Measurements from ENCODE around the gene KHK. TPM values are rescaled to one million over a fixed set of nuclear protein-coding genes. Genes with fewer than 3 reads are reported as not detected.

KHK gene
- total and polyA plus RNA-seq, 9 of the 15 experiments (the other 6 are each of a cell fraction or from before 2014, with no cell fraction given) = 1.5 to 10.7 (median 5.2) TPM

DNA sequence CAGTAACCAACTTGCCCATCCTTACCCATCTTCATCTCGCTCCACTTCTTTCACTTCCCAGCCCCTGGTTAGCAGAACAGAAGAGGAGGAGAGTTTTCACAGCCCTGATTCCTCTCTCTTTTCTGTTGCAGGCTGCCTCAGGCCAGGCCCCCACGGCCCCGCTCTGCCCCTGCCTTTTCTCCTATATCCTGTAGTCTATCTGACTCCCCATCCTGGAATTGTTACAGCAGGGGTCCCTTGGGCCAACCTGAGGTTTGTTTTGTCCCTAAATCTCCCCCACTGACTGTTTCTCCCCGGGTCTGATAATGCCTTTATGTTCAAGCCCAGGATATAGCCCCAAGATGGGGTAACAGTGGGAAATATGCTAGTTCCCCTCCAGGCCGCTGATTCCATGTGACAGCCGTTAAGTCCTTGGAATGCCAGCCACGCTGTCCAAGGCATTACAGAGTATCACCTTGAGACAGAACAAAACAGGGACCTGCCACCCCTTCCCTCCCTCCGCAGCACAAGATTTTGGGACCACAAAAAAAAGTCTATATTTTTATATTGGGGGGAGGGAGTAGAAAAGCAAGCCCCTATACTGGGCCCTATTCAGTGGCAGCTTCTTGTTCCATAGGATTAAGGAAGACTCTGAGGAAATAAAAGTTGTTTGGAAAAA, 16.5 kb upstream of the KHK start (continued):
- TF ChIP-seq, protein P1, sequence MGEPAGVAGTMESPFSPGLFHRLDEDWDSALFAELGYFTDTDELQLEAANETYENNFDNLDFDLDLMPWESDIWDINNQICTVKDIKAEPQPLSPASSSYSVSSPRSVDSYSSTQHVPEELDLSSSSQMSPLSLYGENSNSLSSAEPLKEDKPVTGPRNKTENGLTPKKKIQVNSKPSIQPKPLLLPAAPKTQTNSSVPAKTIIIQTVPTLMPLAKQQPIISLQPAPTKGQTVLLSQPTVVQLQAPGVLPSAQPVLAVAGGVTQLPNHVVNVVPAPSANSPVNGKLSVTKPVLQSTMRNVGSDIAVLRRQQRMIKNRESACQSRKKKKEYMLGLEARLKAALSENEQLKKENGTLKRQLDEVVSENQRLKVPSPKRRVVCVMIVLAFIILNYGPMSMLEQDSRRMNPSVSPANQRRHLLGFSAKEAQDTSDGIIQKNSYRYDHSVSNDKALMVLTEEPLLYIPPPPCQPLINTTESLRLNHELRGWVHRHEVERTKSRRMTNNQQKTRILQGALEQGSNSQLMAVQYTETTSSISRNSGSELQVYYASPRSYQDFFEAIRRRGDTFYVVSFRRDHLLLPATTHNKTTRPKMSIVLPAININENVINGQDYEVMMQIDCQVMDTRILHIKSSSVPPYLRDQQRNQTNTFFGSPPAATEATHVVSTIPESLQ (CRISPR knock-in tag; IDR thresholded peaks at IDR 0.05) = no peak
- no peak for TF ChIP-seq MTA3 (IDR thresholded peaks at IDR 0.05; ENCODE audit: borderline replicate concordance)
- no peak for TF ChIP-seq MYBL2 (IDR thresholded peaks at IDR 0.05; ENCODE audit: low read depth)
- TF ChIP-seq MYBL2 (CRISPR knock-in tag; IDR thresholded peaks at IDR 0.05; ENCODE audit: borderline replicate concordance) = no peak

DNA sequence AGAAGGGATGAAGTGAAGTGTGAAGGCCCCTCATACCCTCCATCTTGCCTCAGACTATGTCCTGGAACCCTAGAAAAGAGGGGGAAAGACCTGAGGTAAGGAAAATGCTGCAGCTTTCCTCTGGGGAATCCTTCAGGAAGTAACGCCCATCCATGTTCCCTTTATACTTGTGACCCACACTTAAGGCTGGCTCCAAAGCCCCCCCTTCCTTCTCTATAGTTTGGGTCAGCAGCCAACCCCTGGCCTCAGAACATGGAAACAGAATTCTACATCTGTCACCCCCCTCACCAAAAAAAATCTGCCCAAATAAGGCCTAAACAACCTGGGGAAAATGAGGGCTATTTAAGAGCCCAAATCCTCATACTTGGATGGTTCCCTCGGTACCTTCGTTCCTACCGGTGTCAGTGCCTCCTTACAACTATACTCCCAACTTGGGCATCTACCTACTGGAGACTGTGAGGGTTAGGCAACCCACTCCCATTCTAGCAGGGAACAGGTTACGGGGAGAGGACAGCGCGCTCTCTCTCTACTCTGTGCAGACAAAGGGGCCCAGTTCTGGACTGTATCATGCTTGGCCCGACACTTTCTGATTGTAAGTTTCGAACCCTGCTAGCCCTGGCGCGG, 15.8 kb upstream of the KHK start:
- H3K4me3 ChIP-seq = peak overlapping the region; percentile 82
- peaks cover 38 to 44% of the 10 kb centered on the region in 2 experiments for H3K4me1 ChIP-seq (replicated peaks in 1 of 2; ENCODE audit: control insufficient read depth in 2 of 2, insufficient read depth in 2 of 2, low read length in 2 of 2)
- peaks cover 41% of the 10 kb centered on the region for H3K36me3 ChIP-seq (ENCODE audit: control insufficient read depth, insufficient read depth, low read length)
- TSS peak; percentile 64 for BruUV-seq (replicated peaks)
- no peaks in the 10 kb centered on the region for H4K20me1 ChIP-seq (replicated peaks; ENCODE audit: control insufficient read depth, insufficient read depth, low read length)
- ATAC-seq (peak; percentile 8), FAIRE-seq (no peak), DNase-seq (ENCODE audit: extremely low read depth in 1 of 4, low spot score in 3 of 4) (no peak)
- CTCF ChIA-PET (ENCODE audit: low intra/inter-chr PET ratio) = no interaction called here
- H3K27ac ChIP-seq (ENCODE audit: extremely low read depth, low read depth, low read length) = peak overlapping the region; percentile 86
- POLR2A ChIA-PET = interaction anchor here (0.5 to 9.0 kb wide), 12 partner anchors 8 to 422 kb away, joined by 3 to 112 read pairs (median 6); partner anchors contain the start of gene AGBL5
- no peaks in the 10 kb centered on the region for H3K9me1 ChIP-seq (ENCODE audit: control insufficient read depth, insufficient read depth, low read length)
- H3K9ac ChIP-seq (ENCODE audit: insufficient read depth in 1 of 2, low read depth in 2 of 2, low read length in 2 of 2) = peak overlapping the region; percentile 90 to 99
- H3K79me2 ChIP-seq (ENCODE audit: control insufficient read depth, insufficient read depth, low read length) = peaks cover 29% of the 10 kb centered on the region
- no peaks in the 10 kb centered on the region for H3K9me3 ChIP-seq (replicated peaks; ENCODE audit: control insufficient read depth, insufficient read depth, low read depth, low read length)
- in situ Hi-C loops (cut with MboI) (no loop called here), intact Hi-C loops (cut with micrococcal nuclease) (no loop called here)
- H3K27me3 ChIP-seq (ENCODE audit: control insufficient read depth in 2 of 2, insufficient read depth in 2 of 2, low read length in 2 of 2) = no peaks in the 10 kb centered on the region
- peak overlapping the region; percentile 71 for H2AFZ ChIP-seq (ENCODE audit: low read depth, low read length)
- WGBS (ENCODE audit: insufficient coverage, low coverage, missing lambda C conversion rate) = 0% methylated on average over 11 of the region's 11 CpGs
- H3K4me2 ChIP-seq (ENCODE audit: insufficient read depth, low read length) = peak overlapping the region; percentile 98
- TF ChIP-seq KAT7 (CRISPR knock-in tag; IDR thresholded peaks at IDR 0.05; ENCODE audit: borderline replicate concordance) (0 out of 2 replicates have a peak, but pooled peaks have one; percentile 28), NEUROD1 (IDR thresholded peaks at IDR 0.05; ENCODE audit: borderline replicate concordance, low read depth, low read length, partially characterized antibody) (peak; percentile 6), NFRKB (IDR thresholded peaks at IDR 0.05; ENCODE audit: low read depth) (0 out of 2 replicates have a peak, but pooled peaks have one; percentile 31)
